Stimulated activated CD4-positive, alpha-beta T cell treated with anti-CD3 and anti-CD28 coated beads, TNF-alpha, amount 100 ng/mL, for 48 hours (primary cell): Measurements from ENCODE around the gene CR1.
"Not testable (repeated sequence)": the region's sequence is repeated elsewhere in the genome, so short reads cannot be mapped to it uniquely, and the experiment has no call there.

Source experiments
- DNase-seq, 3 donors: peaks; one replicate each; pipeline ENCODE4 v3.0.0-alpha.2; 2020; ENCODE audit warnings: low read depth in 3 of 3

CR1 gene

DNA sequence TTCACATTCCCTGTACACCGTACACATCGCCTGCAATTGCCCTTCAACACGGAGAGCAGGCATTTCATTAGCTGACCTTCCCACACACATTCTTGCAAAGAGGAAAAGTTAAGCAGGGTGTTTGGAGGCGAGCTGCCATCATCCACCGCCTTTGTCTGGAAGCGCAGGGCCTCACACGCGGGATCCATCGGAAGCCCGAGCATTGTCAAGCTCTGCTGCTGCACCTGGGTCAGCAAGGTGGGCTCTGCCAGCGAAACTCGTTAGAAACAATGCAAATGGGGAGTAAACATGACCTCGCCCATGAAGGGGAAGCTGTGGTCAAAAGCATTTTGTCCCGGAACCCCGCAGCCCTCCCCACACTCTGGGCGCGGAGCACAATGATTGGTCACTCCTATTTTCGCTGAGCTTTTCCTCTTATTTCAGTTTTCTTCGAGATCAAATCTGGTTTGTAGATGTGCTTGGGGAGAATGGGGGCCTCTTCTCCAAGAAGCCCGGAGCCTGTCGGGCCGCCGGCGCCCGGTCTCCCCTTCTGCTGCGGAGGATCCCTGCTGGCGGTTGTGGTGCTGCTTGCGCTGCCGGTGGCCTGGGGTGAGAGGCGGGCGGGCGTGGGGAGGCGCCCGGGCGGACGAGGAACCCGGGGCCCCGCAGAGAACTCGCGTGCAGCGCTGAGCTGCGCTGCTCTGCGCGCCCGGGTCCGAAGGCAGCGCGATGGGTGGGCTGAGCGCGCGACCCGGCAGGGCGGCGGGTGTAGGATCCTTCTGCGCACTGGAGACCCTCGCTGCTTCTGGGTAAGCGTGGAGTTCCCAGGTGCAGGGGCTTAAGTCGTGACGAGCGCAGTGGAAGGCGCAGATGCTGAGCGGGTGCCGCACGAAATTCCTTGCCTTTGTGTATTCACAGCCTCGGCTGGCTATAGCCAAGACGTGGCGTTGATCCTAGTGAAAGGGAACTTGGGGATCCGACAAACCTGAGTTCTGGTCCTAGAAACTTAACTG, at the start of gene CR1:
CR1 (plus strand) TSS at position 357 of the 992 bp plus-strand sequence; CDS start at position 468, 111 bp downstream.
- DNase-seq, result no peak

DNA sequence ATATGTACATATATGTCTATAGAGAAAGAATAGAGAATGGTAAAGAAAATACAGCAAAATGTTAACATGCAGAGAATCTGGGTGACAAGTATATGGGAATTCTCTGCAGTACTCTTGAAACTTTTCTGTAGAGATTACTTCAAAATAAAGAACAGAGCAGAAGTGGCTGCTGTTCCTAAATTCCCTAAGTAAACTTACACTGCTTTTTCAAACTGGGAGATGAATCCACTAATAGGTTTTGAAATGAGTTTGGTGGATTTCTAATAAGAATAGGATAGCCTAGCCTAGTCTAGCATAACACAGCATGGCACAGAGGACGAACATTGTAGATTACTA, 42.3 kb upstream of the CR1 start:
- no peak for DNase-seq

DNA sequence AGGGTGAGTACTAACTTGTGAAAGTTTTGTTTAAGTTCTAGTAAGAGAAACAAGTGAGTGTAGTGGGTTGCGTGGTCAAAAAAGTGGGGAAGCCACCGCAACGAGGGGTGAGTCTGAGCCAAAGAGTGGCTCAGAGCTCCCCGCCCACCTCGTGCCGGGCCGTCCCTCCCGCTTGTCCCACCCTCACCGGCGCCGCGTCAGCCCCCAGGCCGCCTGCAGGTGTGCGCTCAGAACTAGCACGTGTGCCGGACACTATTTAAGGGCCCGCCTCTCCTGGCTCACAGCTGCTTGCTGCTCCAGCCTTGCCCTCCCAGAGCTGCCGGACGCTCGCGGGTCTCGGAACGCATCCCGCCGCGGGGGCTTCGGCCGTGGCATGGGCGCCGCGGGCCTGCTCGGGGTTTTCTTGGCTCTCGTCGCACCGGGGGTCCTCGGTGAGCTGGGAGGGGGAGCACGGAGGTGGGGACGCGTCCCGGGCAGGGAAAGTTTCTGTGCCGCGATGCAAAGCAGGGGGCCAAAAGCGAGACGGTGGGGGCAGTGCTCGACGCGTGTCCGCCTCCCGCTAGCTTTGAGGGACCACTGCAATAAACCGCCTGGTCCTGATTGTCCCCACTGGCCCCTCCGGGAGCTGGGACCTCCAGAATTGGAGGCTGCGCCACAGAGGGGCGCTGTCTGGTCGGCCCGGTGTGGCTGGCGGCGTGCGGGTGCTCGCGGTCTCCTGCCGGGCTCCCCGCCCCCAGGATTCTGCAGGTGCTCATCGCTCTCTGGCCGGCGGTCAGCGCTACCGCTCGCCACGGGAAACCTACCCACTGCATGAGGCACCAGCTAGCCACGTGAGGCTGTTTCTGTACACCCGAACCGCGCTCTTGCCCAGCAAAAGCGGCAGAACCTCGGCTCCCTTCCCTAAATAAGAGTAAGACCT, 41.7 kb upstream of the CR1 start, which contains the start of gene CR2:
CR2 (plus strand) TSS at position 283 of the 919 bp plus-strand sequence; CDS start at position 374, 91 bp downstream.
- peak; percentile 29 to 39 (median 36) for DNase-seq

DNA sequence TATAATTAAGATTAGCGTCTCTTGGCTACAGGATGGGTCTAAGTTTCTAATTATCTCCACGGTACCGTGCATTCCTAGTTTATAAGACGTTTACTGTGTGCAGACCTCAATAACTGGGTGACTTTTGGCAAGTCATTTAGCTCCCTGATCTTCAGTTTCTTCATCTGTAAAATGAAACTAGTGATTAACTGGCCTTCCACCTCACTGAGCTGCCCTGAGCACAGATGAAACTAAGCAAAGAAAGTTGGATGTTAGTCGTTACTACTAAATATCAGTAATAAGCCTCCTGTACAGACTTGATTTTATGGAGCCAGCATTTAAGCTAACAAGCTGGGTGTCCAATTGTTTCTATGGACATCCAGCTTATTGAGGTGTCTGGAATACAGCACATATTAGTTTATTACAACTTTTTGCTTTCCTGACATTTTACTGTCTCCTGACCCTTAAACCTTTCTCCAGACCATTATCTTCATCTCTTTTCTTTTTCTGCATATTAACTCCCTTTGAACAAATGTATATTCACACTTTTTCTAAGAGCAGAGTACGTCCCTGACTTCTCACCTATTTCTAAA, 40.7 kb upstream of the CR1 start:
- no peak for DNase-seq

DNA sequence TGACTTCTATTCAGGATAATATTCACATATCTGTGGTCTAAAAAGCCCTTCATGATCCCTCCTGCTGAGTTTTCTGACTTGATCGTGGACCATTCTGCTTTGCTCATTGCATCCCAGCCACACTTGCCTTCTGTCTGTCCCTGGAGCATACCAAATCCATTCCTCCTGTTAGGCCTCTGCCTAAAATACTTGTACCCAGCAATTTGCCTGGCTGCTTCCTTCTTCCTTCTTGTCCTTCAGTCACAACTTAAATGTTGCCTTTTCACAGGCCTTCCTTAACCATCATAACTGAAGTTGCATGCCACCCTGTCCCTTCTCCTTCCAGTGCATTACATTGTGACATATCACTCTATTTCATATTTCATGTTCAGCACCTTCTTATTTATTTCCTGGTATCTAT, 37.5 kb upstream of the CR1 start:
- DNase-seq, result no peak

DNA sequence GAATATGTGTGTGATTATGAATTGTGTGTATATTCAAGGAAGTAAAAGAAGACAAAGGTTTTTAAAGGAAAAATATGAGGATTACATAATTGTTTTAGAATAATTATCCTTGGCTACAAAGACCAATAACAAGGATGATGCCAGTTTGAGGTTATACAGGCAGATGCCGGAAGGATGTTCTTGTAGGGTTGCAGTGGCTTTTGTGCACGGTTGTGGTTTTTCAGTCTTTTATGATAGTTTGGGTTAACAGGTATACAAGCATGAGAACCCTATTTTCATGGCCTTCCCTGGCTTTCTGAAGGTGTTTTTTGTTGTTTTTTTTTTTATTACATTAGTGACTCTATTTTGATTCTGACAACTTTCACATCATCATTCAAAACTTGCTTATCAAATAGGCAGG, 36.9 kb upstream of the CR1 start:
- DNase-seq, result no peak

DNA sequence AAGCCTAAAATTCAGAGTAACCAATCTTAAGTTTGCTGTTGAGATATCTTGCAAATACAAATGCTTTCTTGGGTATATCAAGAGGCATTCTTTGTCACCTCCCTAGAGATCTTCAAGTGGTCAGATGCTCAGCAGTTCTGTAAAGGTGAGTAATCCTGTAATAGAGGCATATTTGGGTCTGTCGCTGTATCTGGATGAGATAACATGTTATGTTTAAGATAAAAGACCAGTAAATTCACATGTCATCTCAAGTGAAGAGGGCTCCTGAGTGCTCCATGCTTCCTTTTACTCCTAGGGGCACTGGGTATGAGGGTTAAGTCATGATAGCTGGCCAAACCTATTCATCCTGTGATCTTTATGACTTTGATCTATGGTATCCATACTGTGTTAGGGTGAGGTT, 34.3 kb upstream of the CR1 start:
- DNase-seq, result no peak

DNA sequence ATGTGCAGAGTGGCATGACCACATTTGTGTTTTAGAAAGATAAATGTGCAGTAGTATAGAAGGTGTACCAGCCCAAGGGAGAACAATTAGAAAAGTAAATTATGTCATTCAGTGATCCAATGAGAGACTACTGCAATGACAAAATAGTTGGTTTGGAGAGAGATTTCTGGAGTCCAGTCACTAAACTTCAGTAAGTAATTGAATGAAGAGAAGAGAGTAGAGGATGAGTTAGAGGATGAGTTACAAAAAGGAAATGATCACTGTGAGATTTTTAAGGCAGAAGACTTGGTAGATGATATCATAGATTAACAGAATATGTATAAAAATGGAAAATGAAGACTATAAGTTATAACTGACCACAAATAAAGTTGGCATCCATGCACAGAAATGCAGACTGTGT, 33.4 kb upstream of the CR1 start:
- DNase-seq, result no peak

DNA sequence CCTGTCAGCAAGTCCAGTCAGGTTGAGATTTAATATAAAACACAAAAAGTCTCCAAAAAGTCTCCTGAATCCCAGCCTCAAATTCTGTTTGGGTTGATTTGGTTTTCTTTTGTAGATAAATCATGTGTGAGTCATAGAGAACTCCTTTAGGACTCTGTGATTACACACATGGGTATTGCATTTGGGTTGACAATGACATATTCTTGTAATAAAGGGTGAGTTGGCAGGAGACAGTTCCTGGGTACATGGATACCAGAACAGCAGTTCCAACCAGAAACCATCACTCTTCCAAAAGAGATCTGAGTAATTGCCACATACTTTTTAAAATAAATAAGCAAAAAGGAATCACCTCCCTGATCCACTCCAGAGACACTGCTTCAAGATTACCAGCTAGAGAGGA, 32.9 kb upstream of the CR1 start:
- no peak for DNase-seq

DNA sequence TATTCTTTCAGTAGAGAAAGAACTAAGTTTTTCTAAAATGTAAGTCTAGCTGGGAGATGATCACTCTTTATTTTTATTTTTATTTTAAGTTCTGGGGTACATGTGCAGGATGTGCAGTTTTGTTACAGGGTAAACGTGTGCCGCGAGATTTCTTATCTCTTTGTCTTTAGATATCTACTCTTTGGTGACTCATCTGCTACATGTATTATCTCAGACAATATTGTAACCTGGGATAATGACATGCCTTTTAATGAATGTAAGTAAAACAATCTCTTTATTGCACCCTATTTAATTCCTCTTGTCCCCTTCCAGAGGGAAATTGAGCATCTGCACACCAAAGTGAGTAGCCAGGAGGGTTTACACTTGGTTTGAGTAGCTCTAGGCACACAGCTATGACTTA, 32.4 kb upstream of the CR1 start:
- no peak for DNase-seq

DNA sequence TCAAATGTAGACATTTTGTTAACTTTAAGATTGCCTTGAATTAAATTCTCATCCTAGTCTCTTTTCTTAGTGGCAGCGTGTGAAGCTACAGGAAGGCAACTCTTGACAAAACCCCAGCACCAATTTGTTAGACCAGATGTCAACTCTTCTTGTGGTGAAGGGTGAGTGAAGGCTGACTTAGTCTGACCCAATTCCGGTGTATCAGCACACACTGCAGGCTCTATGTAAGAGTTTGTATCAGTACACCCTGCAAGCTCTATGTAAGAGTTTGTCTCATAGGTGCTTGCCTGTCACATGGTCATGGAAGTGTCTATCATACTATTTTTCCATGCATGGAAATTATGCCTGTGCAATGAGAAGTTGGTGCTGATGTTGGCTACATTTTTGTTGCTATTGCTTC, 25.0 kb upstream of the CR1 start:
- no peak for DNase-seq

DNA sequence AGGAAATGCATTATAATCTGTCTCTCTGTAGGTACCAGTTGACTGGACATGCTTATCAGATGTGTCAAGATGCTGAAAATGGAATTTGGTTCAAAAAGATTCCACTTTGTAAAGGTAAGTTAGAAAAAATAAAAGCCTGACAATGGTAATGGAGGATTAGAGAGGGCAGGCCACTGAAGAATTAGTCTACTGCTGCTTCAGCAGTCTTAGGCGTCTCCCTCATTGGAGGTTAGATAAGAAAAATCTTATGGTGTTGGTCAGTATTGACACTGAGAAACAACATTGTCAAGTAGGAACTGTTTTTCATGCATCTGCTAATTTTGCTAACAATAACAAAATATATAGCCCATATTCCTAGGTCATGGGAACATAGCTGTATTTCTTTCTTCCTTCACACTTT, 21.7 kb upstream of the CR1 start:
- DNase-seq, result no peak

DNA sequence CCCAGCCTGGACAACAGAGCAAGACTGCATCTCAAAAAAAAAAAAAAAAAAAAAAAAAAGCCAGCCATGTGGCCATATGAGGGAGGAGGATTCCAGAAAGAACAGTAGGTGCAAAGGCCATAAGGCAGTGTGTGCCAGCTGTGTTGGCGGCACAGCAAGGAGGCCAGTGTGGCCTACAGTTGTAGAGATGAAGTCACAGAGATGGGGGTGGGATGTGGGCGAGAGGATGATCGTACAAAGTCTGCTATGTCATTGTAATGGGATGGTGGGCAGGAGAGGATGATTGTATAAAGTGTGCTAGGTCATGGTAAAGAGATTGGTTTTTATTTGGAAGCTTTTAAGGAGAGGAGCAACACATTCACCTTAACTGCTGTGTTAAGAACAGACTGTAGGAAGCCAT, 9.8 kb upstream of the CR1 start:
- DNase-seq, result no peak

DNA sequence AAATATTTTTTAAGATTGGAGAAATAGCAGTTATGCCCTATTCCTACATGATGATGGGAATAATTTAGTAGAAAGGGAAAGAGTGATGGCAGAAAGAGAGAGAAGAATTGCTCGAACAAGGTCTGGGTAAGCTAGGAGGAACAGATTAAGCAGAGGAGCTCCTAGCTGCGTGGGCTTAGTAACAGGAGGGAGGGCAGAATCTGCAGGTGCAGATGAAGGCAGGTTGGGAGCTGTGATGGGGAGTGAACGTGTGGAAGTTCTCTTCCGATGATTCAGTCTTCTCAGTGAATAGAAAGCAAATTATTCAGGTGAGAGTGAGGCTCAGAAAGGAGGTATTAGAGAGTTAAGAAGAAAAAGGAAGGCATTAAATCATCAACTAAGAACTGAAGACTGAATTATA, 8.3 kb upstream of the CR1 start:
- DNase-seq, result no peak

DNA sequence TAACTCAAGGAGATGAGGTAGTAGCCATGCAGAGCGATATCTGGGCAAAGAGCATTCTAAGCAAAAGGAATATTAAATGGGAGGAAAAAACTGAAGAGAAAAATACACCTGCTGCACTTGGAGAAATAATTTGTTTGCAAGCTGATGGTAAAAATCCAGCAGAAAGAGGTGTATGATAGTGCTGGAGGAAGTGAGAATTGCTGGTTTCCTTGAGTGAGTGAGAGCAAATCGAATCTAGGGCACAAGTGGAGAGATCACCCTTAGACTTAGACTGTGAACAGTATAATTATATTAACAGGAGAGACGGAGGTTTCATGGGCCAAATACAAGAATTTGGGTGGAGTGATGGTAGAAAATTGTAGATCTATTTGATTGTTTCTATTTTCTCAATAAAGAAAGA, 2.7 kb upstream of the CR1 start:
- DNase-seq, result no peak

DNA sequence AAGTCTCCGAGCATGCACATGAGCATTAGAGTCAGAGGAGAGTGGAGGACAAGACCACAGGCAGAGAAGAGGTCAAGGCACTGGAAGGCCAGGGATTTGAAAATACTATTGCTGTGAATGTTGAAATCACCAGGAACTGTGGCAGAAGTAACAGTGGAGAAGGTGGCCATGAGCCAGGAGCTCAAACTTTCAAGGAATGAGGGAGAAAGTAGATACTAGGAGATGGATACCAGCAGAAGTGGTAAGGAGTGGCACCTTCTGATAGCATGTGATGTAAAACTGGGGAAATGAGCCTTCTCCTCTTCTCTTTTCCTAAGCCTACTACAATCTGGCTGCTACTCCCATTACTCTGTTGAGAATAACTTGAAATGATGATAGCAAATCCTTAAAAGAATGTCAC, 1.8 kb upstream of the CR1 start:
- DNase-seq, result no peak

DNA sequence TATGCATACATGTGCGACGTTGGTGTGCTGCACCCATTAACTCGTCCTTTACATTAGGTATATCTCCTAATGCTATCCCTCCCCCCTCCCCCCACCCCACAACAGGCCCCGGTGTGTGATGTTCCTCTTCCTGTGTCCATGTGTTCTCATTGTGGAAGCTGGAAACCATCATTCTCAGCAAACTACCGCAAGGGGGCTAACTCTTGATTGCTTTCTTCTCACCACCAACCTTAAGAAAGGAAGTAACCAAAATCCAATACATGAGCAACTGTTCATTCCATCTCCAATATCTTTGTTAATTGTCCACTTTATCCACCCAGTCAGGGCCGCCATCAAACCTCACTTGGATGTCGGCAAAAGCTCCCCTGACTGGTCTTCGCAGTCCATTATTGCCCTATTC, 676 bp upstream of the CR1 start:
- DNase-seq, result not testable (repeated sequence)

DNA sequence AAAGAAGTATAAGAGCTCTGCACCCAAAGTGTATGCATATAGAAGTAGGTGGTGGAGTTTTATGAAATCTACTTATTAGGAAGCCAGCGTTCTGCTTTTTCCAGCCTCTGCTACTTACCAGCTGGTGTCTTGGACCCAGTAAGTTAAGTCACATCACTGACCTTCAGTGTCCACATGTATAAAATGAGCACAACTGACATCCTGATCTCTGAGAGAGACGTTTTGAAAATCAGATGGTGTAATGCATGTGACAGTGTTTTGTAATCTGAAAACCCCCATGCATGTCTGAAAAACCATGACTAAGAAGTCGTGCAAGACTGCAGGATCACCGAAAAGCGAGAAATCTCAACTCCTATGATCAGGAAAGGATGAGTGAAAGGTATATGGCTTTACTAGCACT, 2.0 kb downstream of the CR1 start:
- DNase-seq, result no peak

DNA sequence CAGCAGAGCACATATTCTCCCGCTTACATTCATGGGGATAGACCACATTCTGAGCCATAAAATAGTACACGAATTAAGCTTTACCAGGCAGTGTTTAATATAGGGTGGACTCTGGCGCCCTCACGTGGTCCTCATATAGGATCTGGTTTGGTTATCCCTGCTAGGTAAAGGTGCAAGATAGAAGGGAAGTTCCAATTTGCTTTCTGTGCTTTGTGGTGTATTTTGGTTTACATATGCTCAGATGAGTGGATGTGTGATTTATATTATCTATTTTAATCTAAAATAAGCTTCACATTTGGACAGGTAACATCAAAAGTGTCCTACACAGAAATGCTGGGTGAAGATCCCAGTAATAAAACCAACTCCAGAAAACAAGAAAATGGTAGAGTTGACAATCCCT, 3.6 kb downstream of the CR1 start:
- peak; percentile 38 to 46 (median 44) for DNase-seq

DNA sequence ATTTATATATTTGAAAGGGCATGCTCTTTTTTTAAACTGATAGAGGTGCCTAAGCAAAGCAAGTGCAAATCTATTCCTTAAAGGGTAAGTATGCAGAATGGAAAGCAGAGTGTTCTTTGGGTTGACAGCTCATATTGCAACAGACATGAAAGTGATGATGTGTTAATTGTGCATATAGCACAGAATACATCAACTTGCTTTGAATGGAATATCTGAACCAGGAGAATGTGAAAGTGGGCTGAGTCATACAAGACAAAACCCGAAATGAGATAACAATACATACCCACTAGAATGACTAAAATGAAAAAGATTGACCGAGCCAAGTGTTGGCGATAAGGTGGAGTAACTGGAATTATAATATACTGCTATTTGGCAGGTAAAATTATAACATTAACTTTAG, 4.3 kb downstream of the CR1 start:
- DNase-seq, result no peak

DNA sequence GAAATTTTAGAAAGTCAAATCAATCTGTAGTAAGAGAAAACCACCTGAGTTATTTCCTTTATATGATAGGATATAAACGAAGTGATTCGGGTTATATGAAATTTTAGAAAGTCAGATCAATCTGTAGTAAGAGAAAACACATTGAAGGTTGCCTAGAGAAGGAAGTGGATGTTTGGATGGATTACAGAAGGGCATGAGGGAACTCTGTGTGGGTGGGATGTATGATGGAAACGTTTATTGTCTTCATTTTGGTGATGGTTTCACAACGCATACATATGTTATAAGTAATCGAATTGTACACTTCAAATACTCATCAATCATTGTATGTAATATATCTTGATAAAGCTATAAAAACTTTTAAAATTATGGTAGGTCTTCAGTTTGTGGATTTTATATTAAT, 5.1 kb downstream of the CR1 start:
- no peak for DNase-seq

DNA sequence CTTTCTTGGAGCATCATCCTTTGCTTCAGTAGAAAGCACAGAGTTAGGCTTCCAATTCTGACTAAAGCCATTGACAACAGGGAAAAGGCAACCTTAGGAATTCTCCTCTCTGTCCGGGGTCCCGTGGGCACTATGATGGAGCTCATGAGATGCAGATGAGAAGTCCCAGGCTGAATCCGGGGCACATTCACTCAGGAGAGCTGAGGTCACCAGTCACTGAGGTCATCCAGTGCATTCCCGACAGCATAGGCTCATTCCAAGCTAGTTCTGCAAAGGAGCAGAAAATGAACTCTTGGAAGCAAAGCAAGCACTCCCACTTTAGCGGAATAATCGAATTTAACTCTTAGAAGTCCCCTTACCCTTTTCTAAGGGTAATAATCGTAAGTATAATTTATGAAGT, 6.8 kb downstream of the CR1 start:
- no peak for DNase-seq
